Coronary artery (tissue), 2 donors: ENCODE measurements around the gene CTNNA3.

ENCODE experiments used
- DNase-seq: peaks from one replicate; pipeline ENCODE4 v3.0.0-alpha.2; 2017; ENCODE audit warnings: low spot score
- H3K27ac ChIP-seq, 2 donors: fragments of 200-600 bp; sonication (generic); one replicate each; pipeline ENCODE4 v1.5.1; 2016 to 2019
- H3K4me3 ChIP-seq: fragments of 200-600 bp; sonication (generic); 2 replicates; pipeline ENCODE4 v1.5.1; 2016; ENCODE audit warnings: mild to moderate bottlenecking, moderate library complexity
- TF ChIP-seq, protein P1 (sequence below): fragments of 200-600 bp; sonication (generic); IDR thresholded peaks from one replicate; pipeline ENCODE4 v1.5.1; 2019; ENCODE audit warnings: antibody characterized with exemption

Gene CTNNA3

DNA sequence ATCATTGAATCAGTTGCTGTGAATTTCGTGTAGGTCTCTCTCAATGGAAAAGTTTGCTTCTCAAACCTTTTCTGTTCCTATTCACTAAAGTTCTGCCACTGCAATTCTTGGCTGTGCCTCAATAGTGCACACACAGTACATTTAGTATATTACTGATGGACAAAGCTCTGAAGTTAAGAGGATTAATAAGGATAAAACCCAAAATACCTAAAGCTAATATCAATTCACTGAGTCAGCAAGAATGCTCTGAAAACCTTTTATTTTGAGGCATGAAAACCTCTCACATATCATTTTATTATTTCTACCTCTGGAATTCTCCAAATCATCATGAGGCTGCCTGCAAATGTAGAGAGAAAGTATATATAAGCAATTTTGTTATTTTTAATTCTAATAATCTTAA lies 1403.5 kb downstream of the CTNNA3 start:
- TF ChIP-seq, protein P1, sequence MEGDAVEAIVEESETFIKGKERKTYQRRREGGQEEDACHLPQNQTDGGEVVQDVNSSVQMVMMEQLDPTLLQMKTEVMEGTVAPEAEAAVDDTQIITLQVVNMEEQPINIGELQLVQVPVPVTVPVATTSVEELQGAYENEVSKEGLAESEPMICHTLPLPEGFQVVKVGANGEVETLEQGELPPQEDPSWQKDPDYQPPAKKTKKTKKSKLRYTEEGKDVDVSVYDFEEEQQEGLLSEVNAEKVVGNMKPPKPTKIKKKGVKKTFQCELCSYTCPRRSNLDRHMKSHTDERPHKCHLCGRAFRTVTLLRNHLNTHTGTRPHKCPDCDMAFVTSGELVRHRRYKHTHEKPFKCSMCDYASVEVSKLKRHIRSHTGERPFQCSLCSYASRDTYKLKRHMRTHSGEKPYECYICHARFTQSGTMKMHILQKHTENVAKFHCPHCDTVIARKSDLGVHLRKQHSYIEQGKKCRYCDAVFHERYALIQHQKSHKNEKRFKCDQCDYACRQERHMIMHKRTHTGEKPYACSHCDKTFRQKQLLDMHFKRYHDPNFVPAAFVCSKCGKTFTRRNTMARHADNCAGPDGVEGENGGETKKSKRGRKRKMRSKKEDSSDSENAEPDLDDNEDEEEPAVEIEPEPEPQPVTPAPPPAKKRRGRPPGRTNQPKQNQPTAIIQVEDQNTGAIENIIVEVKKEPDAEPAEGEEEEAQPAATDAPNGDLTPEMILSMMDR, result no peak
- Histone ChIP-seq H3K4me3 (no peak overlapping the region), H3K27ac (no peak overlapping the region)
- DNase-seq, result no peak

DNA sequence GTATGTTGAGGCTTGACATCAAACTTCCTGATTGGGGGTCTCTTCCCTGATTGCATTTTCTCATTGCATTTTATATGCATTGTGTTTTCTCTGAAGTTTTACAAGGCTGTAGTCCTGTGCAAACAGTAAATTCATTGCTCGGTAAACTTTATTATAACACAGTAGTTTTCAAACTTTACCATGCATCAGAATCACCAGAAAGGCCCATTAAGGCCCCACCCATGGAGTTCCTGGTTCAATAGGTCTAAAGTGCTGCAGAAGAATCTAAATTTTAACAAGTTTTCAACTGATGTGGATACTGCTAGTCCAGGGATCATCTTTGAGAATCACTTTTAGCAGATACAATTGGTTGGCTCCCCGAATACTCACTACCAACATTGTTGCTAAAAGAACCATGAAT lies 1404.9 kb downstream of the CTNNA3 start:
- no peak overlapping the region for H3K4me3 ChIP-seq
- H3K27ac ChIP-seq, result no peak overlapping the region
- DNase-seq, result no peak
- TF ChIP-seq, protein P1, result no peak

DNA sequence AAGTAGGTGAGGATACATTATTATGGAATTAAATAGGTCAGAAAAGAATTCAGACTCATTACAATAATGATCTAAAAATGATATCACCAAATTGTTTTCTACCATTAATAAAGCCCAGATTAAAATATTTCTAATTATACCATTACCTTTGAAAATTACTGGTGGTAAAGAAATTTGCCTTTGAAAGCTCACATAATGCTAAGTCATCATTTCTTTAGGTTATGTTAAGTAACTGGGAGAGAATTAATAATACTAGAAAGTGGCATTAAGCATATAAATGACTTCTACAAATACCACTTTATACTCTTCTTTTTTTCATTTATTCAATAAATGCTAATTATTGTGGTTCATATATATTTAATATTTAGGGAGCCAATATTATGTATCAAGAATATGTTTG lies 1411.4 kb downstream of the CTNNA3 start:
- Histone ChIP-seq H3K27ac (no peak overlapping the region), H3K4me3 (no peak overlapping the region)
- DNase-seq, result no peak
- TF ChIP-seq, protein P1, result no peak

DNA sequence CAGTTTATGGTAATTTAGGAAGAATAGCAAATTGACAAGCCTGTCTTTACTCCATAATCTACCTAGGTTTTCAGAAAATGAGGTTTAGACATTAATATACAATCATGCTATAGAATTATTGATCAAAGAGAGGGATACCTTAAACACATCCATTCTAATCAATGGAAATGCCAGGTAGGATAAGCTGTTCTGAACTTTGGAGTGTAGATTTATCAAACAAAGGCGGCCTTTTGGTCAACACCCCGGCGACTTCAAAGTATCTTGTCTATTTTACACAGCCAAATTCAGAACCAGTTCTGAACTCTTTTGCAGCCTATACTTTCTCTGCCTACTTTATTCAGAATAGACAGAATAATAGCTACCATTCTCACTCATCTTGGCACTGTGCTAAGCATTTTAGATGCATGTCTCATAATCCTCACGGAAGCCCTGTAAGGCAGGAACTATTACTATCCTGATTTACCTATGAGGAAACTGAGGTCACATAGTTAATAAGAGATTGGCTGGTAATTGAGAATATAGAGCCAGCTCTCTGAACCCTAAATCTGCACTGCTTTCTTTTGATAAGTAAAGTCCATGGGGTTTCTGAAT lies 1412.0 kb downstream of the CTNNA3 start:
- TF ChIP-seq, protein P1, result no peak
- no peak overlapping the region for H3K4me3 ChIP-seq
- H3K27ac ChIP-seq, result no peak overlapping the region
- DNase-seq, result no peak

DNA sequence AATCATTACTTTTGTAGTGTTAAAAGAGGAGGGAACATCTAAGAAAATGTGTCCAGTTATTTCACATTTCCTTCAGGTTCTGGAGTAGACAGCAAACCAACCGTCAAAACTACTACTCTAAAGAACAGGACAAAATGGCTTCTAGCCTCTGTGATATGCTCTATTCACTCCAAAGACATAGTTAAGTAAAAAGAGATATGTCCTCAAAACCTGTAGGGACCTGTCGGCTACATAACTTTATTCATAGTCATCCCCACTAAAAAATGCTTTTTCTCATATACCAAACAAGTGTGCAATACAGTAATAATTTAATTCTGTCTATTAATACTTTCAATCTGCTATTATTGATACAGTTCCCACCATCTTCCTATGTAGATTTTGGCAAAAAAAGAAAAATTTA lies 1412.9 kb downstream of the CTNNA3 start:
- DNase-seq, result no peak
- TF ChIP-seq, protein P1, result no peak
- Histone ChIP-seq H3K27ac (no peak overlapping the region), H3K4me3 (no peak overlapping the region)

- TF ChIP-seq, protein P1, result no peak
- no peak for DNase-seq
- no peak overlapping the region for H3K4me3 ChIP-seq
- H3K27ac ChIP-seq, result no peak overlapping the region
Observed at GRCh38 chr10:66281327-66281726, 1414.7 kb downstream of the CTNNA3 start.

GRCh38 chr10:66277481-66277880 lies 1418.5 kb downstream of the CTNNA3 start:
- H3K4me3 ChIP-seq, result no peak overlapping the region
- H3K27ac ChIP-seq, result no peak overlapping the region
- TF ChIP-seq, protein P1, result no peak
- DNase-seq, result no peak
